ENCODE data around the gene TCAF1.
"Not testable (repeated sequence)": the region's sequence is repeated elsewhere in the genome, so short reads cannot be mapped to it uniquely, and the experiment has no call there.

Gene TCAF1

GRCh38 chr7:143902332-143902899, 440 bp upstream of the TCAF1 start:
- DNase-seq, result no peak

GRCh38 chr7:143901332-143901667, 676 bp downstream of the TCAF1 start:
- DNase-seq, result no peak

GRCh38 chr7:143900230-143900766, 1.7 kb downstream of the TCAF1 start:
- DNase-seq, result no peak

GRCh38 chr7:143898810-143899209, 3.2 kb downstream of the TCAF1 start:
- no peak for DNase-seq

- no peak for DNase-seq
Observed at GRCh38 chr7:143896667-143897066, 5.3 kb downstream of the TCAF1 start.

GRCh38 chr7:143892527-143893300, 9.3 kb downstream of the TCAF1 start:
- no peak for DNase-seq

- no peak for DNase-seq
Observed at GRCh38 chr7:143891457-143891856, 10.5 kb downstream of the TCAF1 start.

GRCh38 chr7:143890558-143890957, 11.4 kb downstream of the TCAF1 start:
- no peak for DNase-seq

GRCh38 chr7:143889068-143889467, 12.9 kb downstream of the TCAF1 start:
- no peak for DNase-seq

- no peak for DNase-seq
Observed at GRCh38 chr7:143886826-143887477, 15.0 kb downstream of the TCAF1 start.

GRCh38 chr7:143885951-143886350, 16.0 kb downstream of the TCAF1 start:
- DNase-seq, result no peak

GRCh38 chr7:143884969-143885559, 16.9 kb downstream of the TCAF1 start:
- DNase-seq, result peak; percentile 55

- no peak for DNase-seq
Observed at GRCh38 chr7:143884241-143884968, 17.6 kb downstream of the TCAF1 start.

GRCh38 chr7:143882604-143883078, 19.3 kb downstream of the TCAF1 start:
- peak; percentile 96 for DNase-seq

GRCh38 chr7:143882020-143882603, 19.9 kb downstream of the TCAF1 start:
- peak; percentile 82 for DNase-seq

- DNase-seq, result no peak
Observed at GRCh38 chr7:143878884-143879283, 23.1 kb downstream of the TCAF1 start.

GRCh38 chr7:143877098-143877497, 24.9 kb downstream of the TCAF1 start:
- no peak for DNase-seq

- DNase-seq, result no peak
Observed at GRCh38 chr7:143876218-143876617, 25.8 kb downstream of the TCAF1 start.

GRCh38 chr7:143873242-143873641, 28.7 kb downstream of the TCAF1 start:
- not testable (repeated sequence) for DNase-seq

GRCh38 chr7:143871534-143871933, 30.4 kb downstream of the TCAF1 start:
- DNase-seq, result not testable (repeated sequence)

GRCh38 chr7:143857994-143858393, 44.0 kb downstream of the TCAF1 start:
- DNase-seq, result not testable (repeated sequence)

- not testable (repeated sequence) for DNase-seq
Observed at GRCh38 chr7:143855443-143855842, 46.5 kb downstream of the TCAF1 start.
